ENCODE measurements around the gene CREB3L2.
A peak's percentile ranks its signal among the peaks of the same experiment; 100 is the strongest.
"Not testable (repeated sequence)": the region's sequence is repeated elsewhere in the genome, so short reads cannot be mapped to it uniquely, and the experiment has no call there.

CREB3L2 gene

GRCh38 chr7:137930581-137930980, 71.3 kb downstream of the CREB3L2 start:
- no peak for DNase-seq

GRCh38 chr7:137928626-137929025, 73.3 kb downstream of the CREB3L2 start:
- no peak for DNase-seq

GRCh38 chr7:137927386-137927785, 74.5 kb downstream of the CREB3L2 start:
- DNase-seq: no peak

GRCh38 chr7:137926206-137926605, 75.7 kb downstream of the CREB3L2 start:
- DNase-seq: not testable (repeated sequence)

- DNase-seq: no peak
Observed at GRCh38 chr7:137925754-137926153, 76.1 kb downstream of the CREB3L2 start.

GRCh38 chr7:137925091-137925490, 76.8 kb downstream of the CREB3L2 start:
- no peak for DNase-seq

GRCh38 chr7:137923380-137923779, 78.5 kb downstream of the CREB3L2 start:
- peak in 1 of 5 experiments; percentile 56 for DNase-seq

GRCh38 chr7:137920637-137921399, 81.1 kb downstream of the CREB3L2 start:
- peak in 1 of 5 experiments; percentile 44 for DNase-seq

GRCh38 chr7:137919987-137920386, 81.9 kb downstream of the CREB3L2 start:
- no peak for DNase-seq

GRCh38 chr7:137916980-137917645, 84.8 kb downstream of the CREB3L2 start:
- DNase-seq: no peak

GRCh38 chr7:137916564-137916963, 85.3 kb downstream of the CREB3L2 start:
- no peak for DNase-seq

- no peak for DNase-seq
Observed at GRCh38 chr7:137915266-137915665, 86.6 kb downstream of the CREB3L2 start.

GRCh38 chr7:137913985-137914384, 87.9 kb downstream of the CREB3L2 start:
- DNase-seq: no peak

- DNase-seq: no peak
Observed at GRCh38 chr7:137909042-137909441, 92.8 kb downstream of the CREB3L2 start.

- no peak for DNase-seq
Observed at GRCh38 chr7:137908106-137908505, 93.8 kb downstream of the CREB3L2 start.

- not testable (repeated sequence) for DNase-seq
Observed at GRCh38 chr7:137906636-137907035, 95.2 kb downstream of the CREB3L2 start.

- DNase-seq: no peak
Observed at GRCh38 chr7:137904833-137905232, 97.1 kb downstream of the CREB3L2 start.

- DNase-seq: peak in 4 of 5 experiments; percentile 26 to 73 (median 43)
Observed at GRCh38 chr7:137903382-137904169, 98.3 kb downstream of the CREB3L2 start.

- no peak for DNase-seq
Observed at GRCh38 chr7:137900137-137900536, 101.7 kb downstream of the CREB3L2 start.

- peak; percentile 40 to 73 (median 63) for DNase-seq
Observed at GRCh38 chr7:137898839-137899721, 102.8 kb downstream of the CREB3L2 start.

GRCh38 chr7:137895301-137896221, 106.3 kb downstream of the CREB3L2 start:
- DNase-seq: peak in 1 of 5 experiments; percentile 56

All from T-helper 2 cell (primary cell).